GM12878 (cell line): Measurements from ENCODE around the gene NT5DC3. TPM values are rescaled to one million over a fixed set of nuclear protein-coding genes. Genes with fewer than 3 reads are reported as not detected.

Experiments used
- BCLAF1 ChIP-seq: fragments of 450-650 bp; IDR thresholded peaks from 2 replicates; pipeline ENCODE4 v1.6.1; 2017; ENCODE audit warnings: antibody characterized with exemption, mild to moderate bottlenecking, moderate library complexity
- CBX5 ChIP-seq: sonication (generic); IDR thresholded peaks from 2 replicates; pipeline ENCODE4 v1.6.1; 2016; ENCODE audit warnings: low read depth, moderate library complexity, mild to moderate bottlenecking, inconsistent platforms
- JUND ChIP-seq: IDR thresholded peaks from 2 replicates; pipeline ENCODE4 v1.6.1; 2012; ENCODE audit warnings: low read depth, mild to moderate bottlenecking, low read length, improper control_type of control experiment, moderate library complexity
- TAF1 ChIP-seq: IDR thresholded peaks from 2 replicates; pipeline ENCODE4 v1.6.1; 2011; ENCODE audit warnings: mild to moderate bottlenecking, low read depth, low read length, borderline replicate concordance
- USF2 ChIP-seq: IDR thresholded peaks from 2 replicates; pipeline ENCODE4 v1.6.1; 2011; ENCODE audit warnings: low read depth, low read length, improper control_type of control experiment, borderline replicate concordance
- ZBED1 ChIP-seq: IDR thresholded peaks from 2 replicates; pipeline ENCODE4 v1.6.1; 2016; ENCODE audit warnings: borderline replicate concordance
- ZBTB33 ChIP-seq: fragments of 450-650 bp; IDR thresholded peaks from 2 replicates; pipeline ENCODE4 v1.6.1; 2017; ENCODE audit warnings: mild to moderate bottlenecking
- polyA plus RNA-seq, 11 experiments: library from polyadenylated mRNA; depleted of rRNA in 4 of 11; unstranded in 6 of 11; stranded (reverse) in 5 of 11; fragments of >200 nt; fragmentation: Nextera tagmentation in 4 of 11; fragmentation: Illumina TruSeq in 1 of 11; extraction: Ambion mirVana in 4 of 11; extraction: Trizol in 1 of 11; gene quantifications; 1 replicate in 1 of 11; 2 replicates in 10 of 11; pipeline versions ENCODE4 v1.2.1 to v1.2.3, GENCODE V29; 2011 to 2016; ENCODE audit warnings: inconsistent platforms in 2 of 11, missing spikeins in 2 of 11, low read depth in 1 of 11
- total RNA-seq, 4 experiments: library from RNA; depleted of rRNA in 3 of 4; stranded (reverse); fragments of >200 nt in 3 of 4; fragmentation: Illumina TruSeq in 1 of 4; extraction: Trizol in 1 of 4; gene quantifications; 2 replicates each; pipeline versions ENCODE4 v1.2.1 to v1.2.3, GENCODE V29; 2013 to 2021

Gene NT5DC3
- total and polyA plus RNA-seq, 10 of the 15 experiments (the other 5 are each of a cell fraction or from before 2014, with no cell fraction given): 2.0 to 12.4 (median 5.9) TPM

- TF ChIP-seq BCLAF1 (no peak), JUND (no peak), ZBTB33 (no peak), TAF1 (no peak), ZBED1 (no peak), CBX5 (no peak), USF2 (no peak)
- TF ChIP-seq, all 136 proteins: peak for 0
Measured at GRCh38 chr12:103848917-103849491, 8.0 kb upstream of the NT5DC3 start (continued).
